ENCODE measurements around the gene FGF12. TPM values are rescaled to one million over a fixed set of nuclear protein-coding genes. Genes with fewer than 3 reads are reported as not detected.

The FGF12 gene
- total and polyA plus RNA-seq, 2 experiments from 2014 or later = 6.0 to 14.3 TPM

- DNase-seq (ENCODE audit: low spot score) (no peak), ATAC-seq (no peak)
- H3K27ac ChIP-seq (ENCODE audit: low read depth) = no peak overlapping the region
- no peaks in the 10 kb centered on the region for H3K27me3 ChIP-seq (ENCODE audit: insufficient read depth)
- Mint-ChIP-seq H3K36me3 (ENCODE audit: low read depth) (no peaks in the 10 kb centered on the region), H3K27me3 (ENCODE audit: insufficient read depth, low read depth, poor library complexity) (no peaks in the 10 kb centered on the region), H3K27ac (no peak overlapping the region), H3K4me3 (no peak overlapping the region), H3K4me1 (peaks cover 9% of the 10 kb centered on the region; the same call in 2 of the 3 replicates), H3K9me3 (no peaks in the 10 kb centered on the region)
- H4K20me1 ChIP-seq (replicated peaks; ENCODE audit: insufficient read depth) = no peaks in the 10 kb centered on the region
- no peaks in the 10 kb centered on the region; the same call in 1 of the 2 replicates for H3K4me1 ChIP-seq (ENCODE audit: insufficient read depth)
- H3K9me2 ChIP-seq (ENCODE audit: insufficient read depth) = no peaks in the 10 kb centered on the region
- no peaks in the 10 kb centered on the region for H3K36me3 ChIP-seq (ENCODE audit: insufficient read depth)
- no peaks in the 10 kb centered on the region for H3F3A ChIP-seq (replicated peaks; ENCODE audit: low read depth)
- H3K4me2 ChIP-seq = no peak overlapping the region
- no peaks in the 10 kb centered on the region for H3K79me2 ChIP-seq (replicated peaks; ENCODE audit: insufficient read depth)
- no peak for TF ChIP-seq ZNF331 (CRISPR knock-in tag; IDR thresholded peaks at IDR 0.05; ENCODE audit: low read depth)
- no peak for TF ChIP-seq REST (IDR thresholded peaks at IDR 0.05; ENCODE audit: unreplicated experiment)
- no peak for TF ChIP-seq CREB1 (CRISPR knock-in tag; IDR thresholded peaks at IDR 0.05; ENCODE audit: low read depth)
- TF ChIP-seq CTCF (conservative IDR thresholded peaks at IDR 0.05; ENCODE audit: low read depth in 2 of 2) = no peak
- no peak for TF ChIP-seq NANOG (IDR thresholded peaks at IDR 0.05; ENCODE audit: borderline replicate concordance)
- TF ChIP-seq EZH2 (IDR thresholded peaks at IDR 0.05; ENCODE audit: low read depth, unreplicated experiment) = no peak
- no peak overlapping the region for H3K4me3 ChIP-seq
- no peak overlapping the region for H2AFZ ChIP-seq
Measured at GRCh38 chr3:192326656-192327055, 400.7 kb downstream of the FGF12 start.

GRCh38 chr3:192317564-192317963, 409.8 kb downstream of the FGF12 start:
- Mint-ChIP-seq H3K27ac (no peak overlapping the region), H3K36me3 (ENCODE audit: low read depth) (no peaks in the 10 kb centered on the region), H3K9me3 (no peaks in the 10 kb centered on the region), H3K4me1 (no peaks in the 10 kb centered on the region; the same call in 2 of the 3 replicates), H3K27me3 (ENCODE audit: insufficient read depth, low read depth, poor library complexity) (peaks cover 2% of the 10 kb centered on the region), H3K4me3 (no peak overlapping the region)
- Histone ChIP-seq H3K36me3 (ENCODE audit: insufficient read depth) (no peaks in the 10 kb centered on the region), H3K4me1 (ENCODE audit: insufficient read depth) (no peaks in the 10 kb centered on the region), H3F3A (replicated peaks; ENCODE audit: low read depth) (no peaks in the 10 kb centered on the region), H3K4me3 (no peak overlapping the region), H3K9me2 (ENCODE audit: insufficient read depth) (0 out of 2 replicates have a peak, but pooled peaks cover 3% of the 10 kb centered on the region), H3K79me2 (replicated peaks; ENCODE audit: insufficient read depth) (no peaks in the 10 kb centered on the region), H3K27ac (ENCODE audit: low read depth) (no peak overlapping the region), H4K20me1 (replicated peaks; ENCODE audit: insufficient read depth) (no peaks in the 10 kb centered on the region), H2AFZ (no peak overlapping the region), H3K4me2 (no peak overlapping the region), H3K27me3 (ENCODE audit: insufficient read depth) (no peaks in the 10 kb centered on the region)
- ATAC-seq (no peak), DNase-seq (ENCODE audit: low spot score) (no peak)
- TF ChIP-seq EZH2phosphoT487 (IDR thresholded peaks at IDR 0.05; ENCODE audit: unreplicated experiment) (no peak), JUNB (IDR thresholded peaks at IDR 0.05; ENCODE audit: unreplicated experiment) (no peak), POLR2AphosphoS5 (IDR thresholded peaks at IDR 0.05; ENCODE audit: low read depth) (no peak), ZNF462 (CRISPR knock-in tag; IDR thresholded peaks at IDR 0.05) (no peak), ZNF331 (CRISPR knock-in tag; IDR thresholded peaks at IDR 0.05; ENCODE audit: low read depth) (no peak)
